Activated naive CD8-positive, alpha-beta T cell treated with anti-CD3 and anti-CD28 coated beads for 36 hours (primary cell): ENCODE results near the gene TET3. TPM values are rescaled to one million over a fixed set of nuclear protein-coding genes. Genes with fewer than 3 reads are reported as not detected.

Source experiments
- DNase-seq: peaks from one replicate; pipeline ENCODE4 v3.0.0; 2021
- H3K27ac Mint-ChIP-seq: one replicate; pipeline ENCODE4 v1.8.0; 2022; ENCODE audit warnings: mild to moderate bottlenecking, moderate library complexity, mixed read lengths
- H3K27me3 Mint-ChIP-seq: one replicate; pipeline ENCODE4 v1.8.0; 2022; ENCODE audit warnings: mild to moderate bottlenecking, mixed read lengths
- H3K36me3 Mint-ChIP-seq: one replicate; pipeline ENCODE4 v1.8.0; 2021; ENCODE audit warnings: mild to moderate bottlenecking, mixed read lengths
- H3K4me1 Mint-ChIP-seq: one replicate; pipeline ENCODE4 v1.8.0; 2021; ENCODE audit warnings: mixed read lengths
- H3K4me3 Mint-ChIP-seq: one replicate; pipeline ENCODE4 v1.8.0; 2022; ENCODE audit warnings: mild to moderate bottlenecking, moderate library complexity, mixed read lengths
- H3K9me3 Mint-ChIP-seq: one replicate; pipeline ENCODE4 v1.8.0; 2022; ENCODE audit warnings: mixed read lengths
- total RNA-seq, 2 experiments: library from RNA; stranded (reverse); gene quantifications; one replicate each; pipeline ENCODE4 v1.2.3, GENCODE V29; 2021

Gene TET3
- total RNA-seq, 2 experiments from 2014 or later: 14.8 TPM

DNA sequence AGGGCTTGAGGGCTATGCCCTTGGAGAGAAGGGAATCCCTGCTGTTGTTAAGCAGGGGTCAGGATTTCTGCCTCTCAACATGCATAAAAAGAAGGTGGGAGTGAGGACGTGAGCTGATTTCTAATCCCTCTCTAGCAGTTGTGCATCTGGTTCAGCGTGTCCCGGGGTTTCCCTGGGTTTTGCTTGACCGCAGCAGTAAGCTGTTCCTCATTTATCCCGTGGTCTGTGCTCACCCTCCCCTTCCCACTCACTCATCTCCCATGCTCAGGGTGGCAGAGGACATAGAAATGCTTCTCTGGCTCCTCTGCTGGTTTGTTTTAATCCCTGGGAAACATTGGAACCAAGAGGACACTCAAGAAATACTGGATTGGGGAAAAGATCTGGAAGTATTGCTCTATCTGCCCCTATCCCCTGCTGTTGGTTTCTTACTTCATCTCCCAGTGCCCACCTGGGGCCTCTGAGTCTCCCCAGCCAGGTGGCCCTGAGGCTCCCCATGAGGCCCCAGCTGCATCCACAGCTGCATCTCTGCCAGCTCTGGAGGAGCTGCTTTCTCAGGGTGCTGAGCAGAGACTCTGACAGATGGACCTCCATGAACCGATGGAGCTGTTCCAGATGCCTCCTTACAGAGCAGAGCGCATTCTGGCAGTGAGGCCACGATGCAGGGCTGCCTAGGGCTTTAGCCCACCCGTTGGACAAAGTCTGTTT lies 36.1 kb downstream of the TET3 start:
- Mint-ChIP-seq H3K27me3 (no peaks in the 10 kb centered on the region), H3K4me3 (no peak overlapping the region), H3K4me1 (peaks cover 53% of the 10 kb centered on the region), H3K36me3 (peaks cover 17% of the 10 kb centered on the region), H3K27ac (no peak overlapping the region), H3K9me3 (no peaks in the 10 kb centered on the region)
- no peak for DNase-seq

DNA sequence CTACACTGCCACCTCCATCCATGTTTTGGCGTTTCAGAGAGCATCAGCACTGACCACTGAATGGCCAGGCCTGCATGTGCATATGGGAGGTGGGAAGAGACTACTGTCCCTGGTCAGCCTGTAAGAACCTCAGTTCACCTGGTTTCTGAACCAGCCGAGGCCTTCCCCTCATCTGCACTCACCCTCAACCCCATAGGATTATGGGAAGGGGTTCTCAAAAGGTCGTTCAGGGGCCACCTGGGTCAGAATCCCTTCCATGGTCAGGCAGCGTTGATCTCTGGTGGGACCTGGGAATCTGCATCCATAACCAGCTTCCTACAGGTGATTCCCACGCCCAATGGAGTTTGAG lies 36.7 kb downstream of the TET3 start:
- no peak for DNase-seq
- H3K4me3 Mint-ChIP-seq: no peak overlapping the region
- peaks cover 17% of the 10 kb centered on the region for H3K36me3 Mint-ChIP-seq
- no peaks in the 10 kb centered on the region for H3K27me3 Mint-ChIP-seq
- no peaks in the 10 kb centered on the region for H3K9me3 Mint-ChIP-seq
- peaks cover 57% of the 10 kb centered on the region for H3K4me1 Mint-ChIP-seq
- H3K27ac Mint-ChIP-seq: no peak overlapping the region

DNA sequence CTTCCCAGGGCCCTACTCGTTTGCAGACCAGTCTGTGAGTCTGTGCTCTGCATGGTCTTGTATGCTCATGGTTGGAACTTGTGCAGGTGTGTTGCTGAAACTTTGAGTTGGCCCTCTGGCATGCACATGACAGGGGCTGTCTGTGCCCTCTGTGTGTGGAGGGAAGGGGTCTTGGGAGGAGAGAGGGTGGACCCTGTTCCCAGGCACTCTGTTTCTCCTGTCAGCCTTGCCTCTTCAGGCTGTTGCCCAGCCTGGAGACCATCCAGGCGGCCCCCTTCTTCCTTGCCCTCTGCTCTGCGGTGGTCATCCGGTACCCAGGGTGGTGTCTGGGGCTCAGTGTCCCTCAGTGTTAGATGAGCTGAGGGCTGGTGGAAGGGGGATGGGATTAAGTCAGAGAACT lies 39.5 kb downstream of the TET3 start:
- H3K4me3 Mint-ChIP-seq: no peak overlapping the region
- H3K4me1 Mint-ChIP-seq: peaks cover 67% of the 10 kb centered on the region
- H3K9me3 Mint-ChIP-seq: peaks cover 8% of the 10 kb centered on the region
- no peak for DNase-seq
- peaks cover 22% of the 10 kb centered on the region for H3K36me3 Mint-ChIP-seq
- no peaks in the 10 kb centered on the region for H3K27me3 Mint-ChIP-seq
- no peak overlapping the region for H3K27ac Mint-ChIP-seq

DNA sequence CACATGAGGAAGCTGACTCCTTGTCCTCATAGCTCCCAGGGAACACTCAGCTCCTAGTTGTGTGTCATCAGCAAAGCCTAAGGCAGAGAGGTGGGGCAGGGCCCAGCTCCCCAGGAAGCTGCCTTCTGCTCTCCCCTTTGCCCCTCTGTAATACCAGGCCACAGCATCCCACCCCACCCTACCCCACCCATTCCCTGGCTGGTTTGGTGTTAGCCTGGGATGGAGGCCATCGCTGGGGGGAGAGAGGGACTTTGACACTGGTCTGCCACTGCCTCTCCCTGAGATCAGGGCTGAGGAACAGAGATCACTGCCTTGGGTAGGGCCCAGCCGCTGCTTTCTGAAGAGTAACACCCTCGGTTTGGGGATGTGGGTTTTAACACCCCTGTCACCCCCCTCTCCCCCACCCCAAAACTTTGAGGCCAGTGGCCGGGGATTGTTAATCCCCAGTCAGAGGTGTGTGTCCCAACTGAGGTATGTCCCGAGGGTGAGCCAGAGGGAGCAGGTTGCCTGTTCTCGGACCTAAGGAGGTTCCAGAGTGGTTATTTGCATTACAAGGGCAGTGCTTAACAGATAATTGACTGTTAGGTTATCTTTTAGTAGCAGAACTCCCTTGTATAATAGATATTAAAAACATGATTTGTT lies 41.4 kb downstream of the TET3 start:
- Mint-ChIP-seq H3K9me3 (peaks cover 8% of the 10 kb centered on the region), H3K27ac (peak overlapping the region; percentile 38), H3K27me3 (no peaks in the 10 kb centered on the region), H3K36me3 (peaks cover 23% of the 10 kb centered on the region), H3K4me3 (no peak overlapping the region), H3K4me1 (peaks cover 74% of the 10 kb centered on the region)
- DNase-seq: no peak

GRCh38 chr2:74026687-74027241 lies 42.1 kb downstream of the TET3 start:
- Mint-ChIP-seq H3K4me3 (peak overlapping the region; percentile 64), H3K27me3 (no peaks in the 10 kb centered on the region), H3K4me1 (peaks cover 73% of the 10 kb centered on the region), H3K27ac (peak overlapping the region; percentile 74), H3K36me3 (peaks cover 23% of the 10 kb centered on the region), H3K9me3 (peaks cover 8% of the 10 kb centered on the region)
- DNase-seq: no peak

GRCh38 chr2:74027496-74027895 lies 42.8 kb downstream of the TET3 start:
- H3K27ac Mint-ChIP-seq: no peak overlapping the region
- peaks cover 23% of the 10 kb centered on the region for H3K36me3 Mint-ChIP-seq
- H3K9me3 Mint-ChIP-seq: peaks cover 8% of the 10 kb centered on the region
- H3K27me3 Mint-ChIP-seq: no peaks in the 10 kb centered on the region
- DNase-seq: no peak
- peaks cover 75% of the 10 kb centered on the region for H3K4me1 Mint-ChIP-seq
- no peak overlapping the region for H3K4me3 Mint-ChIP-seq

DNA sequence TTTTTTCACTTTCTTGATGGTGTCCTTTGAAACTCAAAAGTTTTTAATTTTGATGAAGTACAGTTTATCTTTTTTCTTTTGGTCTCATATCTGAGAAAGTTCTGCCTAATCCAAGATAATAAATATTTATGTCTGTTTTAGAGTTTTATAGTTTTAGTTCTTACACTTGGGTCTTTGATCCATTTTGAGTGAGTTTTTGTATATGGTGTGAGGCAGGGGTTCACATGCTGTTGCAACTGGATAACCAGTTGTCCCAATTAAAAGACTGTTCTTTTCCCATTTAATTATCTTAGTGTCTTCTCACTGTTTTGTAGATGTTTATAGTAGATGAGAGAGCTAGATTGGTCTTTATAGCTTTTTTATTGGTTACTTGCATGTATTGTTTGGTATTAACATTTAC lies 43.6 kb downstream of the TET3 start:
- Mint-ChIP-seq H3K36me3 (peaks cover 23% of the 10 kb centered on the region), H3K4me1 (peaks cover 81% of the 10 kb centered on the region), H3K27me3 (no peaks in the 10 kb centered on the region), H3K4me3 (no peak overlapping the region), H3K27ac (no peak overlapping the region), H3K9me3 (peaks cover 8% of the 10 kb centered on the region)
- DNase-seq: no peak

DNA sequence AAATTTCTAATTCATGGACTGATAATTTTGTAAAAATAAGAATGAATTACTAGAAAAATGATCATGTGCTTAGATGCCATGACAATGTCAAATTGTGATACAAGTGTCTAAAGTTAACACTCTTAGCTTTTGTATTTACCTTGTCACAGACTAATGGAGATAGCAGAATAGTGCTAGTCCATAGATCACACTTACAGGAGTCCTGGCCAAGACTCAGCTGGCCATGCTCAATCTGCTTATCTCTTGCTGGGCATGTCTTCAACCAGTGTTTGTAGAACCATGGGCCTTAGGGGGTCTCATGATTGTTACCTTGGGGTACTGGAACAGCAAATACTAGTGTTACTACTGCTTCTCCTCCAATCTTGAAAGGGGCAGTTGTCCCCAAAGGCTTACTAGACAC lies 44.0 kb downstream of the TET3 start:
- Mint-ChIP-seq H3K4me3 (no peak overlapping the region), H3K9me3 (peaks cover 8% of the 10 kb centered on the region), H3K27ac (no peak overlapping the region), H3K4me1 (peaks cover 81% of the 10 kb centered on the region), H3K36me3 (peaks cover 23% of the 10 kb centered on the region), H3K27me3 (no peaks in the 10 kb centered on the region)
- DNase-seq: no peak

GRCh38 chr2:74029714-74030397 lies 45.1 kb downstream of the TET3 start:
- Mint-ChIP-seq H3K4me1 (peaks cover 72% of the 10 kb centered on the region), H3K9me3 (peaks cover 8% of the 10 kb centered on the region), H3K36me3 (peaks cover 21% of the 10 kb centered on the region), H3K27ac (peak overlapping the region; percentile 18), H3K27me3 (no peaks in the 10 kb centered on the region), H3K4me3 (peak overlapping the region; percentile 3)
- no peak for DNase-seq

DNA sequence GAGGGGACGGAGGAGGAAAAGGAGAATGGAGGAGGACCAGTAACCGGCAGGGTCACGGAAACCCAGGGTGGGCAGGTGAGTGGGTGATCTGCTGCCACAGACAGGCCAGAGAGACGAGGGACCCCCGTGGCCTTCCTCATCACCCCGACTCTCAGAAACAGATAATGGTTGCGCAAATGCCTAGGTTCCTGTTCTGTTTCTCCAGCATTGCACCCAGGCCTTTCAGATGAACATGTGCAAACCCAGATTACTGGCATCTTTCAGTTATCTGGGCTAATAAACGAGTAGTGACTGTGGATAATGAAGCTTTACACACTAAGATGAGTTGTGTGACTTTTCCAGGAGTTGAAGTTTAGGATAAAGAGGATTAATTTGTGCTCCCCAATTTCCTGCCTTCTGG lies 46.5 kb downstream of the TET3 start:
- peak overlapping the region; percentile 92 for H3K27ac Mint-ChIP-seq
- peaks cover 21% of the 10 kb centered on the region for H3K36me3 Mint-ChIP-seq
- H3K4me1 Mint-ChIP-seq: peaks cover 67% of the 10 kb centered on the region
- DNase-seq: no peak
- no peaks in the 10 kb centered on the region for H3K27me3 Mint-ChIP-seq
- H3K4me3 Mint-ChIP-seq: peak overlapping the region; percentile 15
- peaks cover 8% of the 10 kb centered on the region for H3K9me3 Mint-ChIP-seq

GRCh38 chr2:74031959-74032287 lies 47.2 kb downstream of the TET3 start:
- H3K9me3 Mint-ChIP-seq: peaks cover 8% of the 10 kb centered on the region
- H3K4me3 Mint-ChIP-seq: peak overlapping the region; percentile 90
- no peaks in the 10 kb centered on the region for H3K27me3 Mint-ChIP-seq
- DNase-seq: no peak
- H3K4me1 Mint-ChIP-seq: peaks cover 68% of the 10 kb centered on the region
- peak overlapping the region; percentile 92 for H3K27ac Mint-ChIP-seq
- H3K36me3 Mint-ChIP-seq: peaks cover 17% of the 10 kb centered on the region

DNA sequence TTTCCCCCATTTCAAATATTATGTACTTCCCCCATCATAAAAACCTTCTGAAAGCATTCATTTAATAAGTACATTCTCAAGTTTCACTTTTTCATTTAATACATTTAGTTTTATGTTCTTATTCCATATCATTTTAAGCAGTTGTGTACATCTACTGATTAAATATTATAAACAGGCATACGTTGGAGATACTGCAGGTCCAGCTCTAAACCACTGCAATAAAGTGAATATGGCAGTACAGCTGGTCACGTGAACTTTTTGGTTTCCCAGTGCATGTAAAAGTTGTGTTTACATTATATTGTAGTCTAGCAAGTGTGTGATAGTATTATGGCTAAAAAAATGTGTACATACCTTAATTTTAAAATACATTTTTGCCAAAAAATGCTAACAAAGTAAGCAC lies 48.7 kb downstream of the TET3 start:
- H3K4me1 Mint-ChIP-seq: peaks cover 72% of the 10 kb centered on the region

More for the DNA sequence above, 48.7 kb downstream of the TET3 start:
- peaks cover 1% of the 10 kb centered on the region for H3K9me3 Mint-ChIP-seq
- no peaks in the 10 kb centered on the region for H3K27me3 Mint-ChIP-seq
- H3K36me3 Mint-ChIP-seq: peaks cover 5% of the 10 kb centered on the region
- peak overlapping the region; percentile 90 for H3K4me3 Mint-ChIP-seq
- DNase-seq: no peak
- peak overlapping the region; percentile 92 for H3K27ac Mint-ChIP-seq

Other genes with a start within 250 kb of the TET3 start
- gene TPRKB, start 247.6 kb upstream of the TET3 start, total RNA-seq: 10 to 100 TPM; 39.6 to 39.7 TPM
- 10 to 100 TPM; 30.2 to 31.0 TPM for gene DUSP11, start 204.8 kb upstream of the TET3 start, total RNA-seq
- gene C2orf78, start 200.7 kb upstream of the TET3 start, total RNA-seq: not detected
- gene STAMBP, start 155.9 kb upstream of the TET3 start, total RNA-seq: 10 to 100 TPM; 72.6 to 76.4 TPM
- under 1 TPM; 0.12 to 0.27 TPM for gene ACTG2, start 91.9 kb upstream of the TET3 start, total RNA-seq
- gene DGUOK, start 58.0 kb upstream of the TET3 start, total RNA-seq: 10 to 100 TPM; 96.8 to 97.1 TPM
- 100 to 1,000 TPM; 148 to 154 TPM for gene BOLA3, start 163.0 kb downstream of the TET3 start, total RNA-seq
- gene MOB1A, start 194.0 kb downstream of the TET3 start, total RNA-seq: 100 to 1,000 TPM; 156 to 161 TPM
- gene MTHFD2, start 213.7 kb downstream of the TET3 start, total RNA-seq: 100 to 1,000 TPM; 375 to 398 TPM